COR-L47 (cell line): Measurements from ENCODE around the gene HSPA1L.

Experiments used
- DNase-seq: peaks from one replicate; lab custom pipeline; 2025; lab: John Stamatoyannopoulos, UW

The HSPA1L gene

GRCh38 chr6:31763619-31763940 lies 51.5 kb downstream of the HSPA1L start:
- peak; percentile 12 for DNase-seq

GRCh38 chr6:31762878-31763618 lies 52.0 kb downstream of the HSPA1L start:
- DNase-seq: no peak

GRCh38 chr6:31762356-31762755 lies 52.7 kb downstream of the HSPA1L start, which contains the start of gene SAPCD1:
SAPCD1 (plus strand) TSS chr6:31762656; CDS start chr6:31763055, 399 bp downstream.
- DNase-seq: no peak

- no peak for DNase-seq
Observed at GRCh38 chr6:31761343-31761742, 53.7 kb downstream of the HSPA1L start.

- DNase-seq: no peak
Observed at GRCh38 chr6:31760790-31761189, 54.3 kb downstream of the HSPA1L start.
